ENCODE data around the gene CEBPZOS.
"Not testable (repeated sequence)": the region's sequence is repeated elsewhere in the genome, so short reads cannot be mapped to it uniquely, and the experiment has no call there.

Gene CEBPZOS

DNA sequence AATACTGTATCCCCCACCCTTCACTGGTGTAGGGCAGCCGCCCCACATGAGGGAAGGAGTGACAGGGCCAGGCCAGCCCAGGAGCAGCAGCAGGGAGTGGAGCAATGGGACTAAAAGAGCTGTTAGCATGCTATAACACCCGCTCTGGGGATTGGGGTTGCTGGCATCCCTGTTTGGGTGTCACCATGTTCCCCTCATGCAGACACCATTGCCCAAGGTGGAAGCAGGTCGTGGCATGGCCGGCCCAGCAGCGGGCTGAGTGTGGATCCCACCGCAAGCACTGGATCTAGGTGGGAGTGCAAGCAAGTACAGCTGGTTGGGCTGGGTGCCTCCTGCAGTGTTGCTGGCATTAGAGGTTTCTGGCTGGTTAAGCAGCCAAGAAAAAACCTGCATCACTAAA lies 4.5 kb upstream of the CEBPZOS start:
- no peak for DNase-seq

GRCh38 chr2:37192551-37192950 lies 3.7 kb upstream of the CEBPZOS start:
- DNase-seq: no peak

DNA sequence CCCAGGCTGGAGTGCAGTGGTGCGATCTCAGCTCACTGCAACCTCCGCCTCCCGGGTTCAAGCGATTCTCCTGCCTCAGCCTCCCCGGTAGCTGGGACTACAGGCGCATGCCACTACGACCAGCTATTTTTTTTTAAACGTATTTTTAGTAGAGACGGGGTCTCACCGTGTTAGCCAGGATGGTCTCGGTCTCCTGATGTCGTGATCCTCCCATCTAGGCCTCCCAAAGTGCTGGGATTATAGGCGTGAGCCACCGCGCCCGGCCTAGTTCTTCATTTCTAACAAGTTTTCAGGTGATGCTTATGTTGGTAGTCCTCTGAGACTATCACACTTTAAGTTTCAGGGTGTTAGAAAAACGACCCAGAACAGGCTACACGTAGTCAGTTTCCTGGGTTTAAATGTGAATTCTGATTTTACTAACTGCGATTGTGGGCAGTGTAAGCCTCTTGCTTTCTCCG lies 405 bp upstream of the CEBPZOS start:
- DNase-seq: not testable (repeated sequence)

- no peak for DNase-seq
These were observed 2.4 kb downstream of the CEBPZOS start for GRCh38 chr2:37198681-37199065.

DNA sequence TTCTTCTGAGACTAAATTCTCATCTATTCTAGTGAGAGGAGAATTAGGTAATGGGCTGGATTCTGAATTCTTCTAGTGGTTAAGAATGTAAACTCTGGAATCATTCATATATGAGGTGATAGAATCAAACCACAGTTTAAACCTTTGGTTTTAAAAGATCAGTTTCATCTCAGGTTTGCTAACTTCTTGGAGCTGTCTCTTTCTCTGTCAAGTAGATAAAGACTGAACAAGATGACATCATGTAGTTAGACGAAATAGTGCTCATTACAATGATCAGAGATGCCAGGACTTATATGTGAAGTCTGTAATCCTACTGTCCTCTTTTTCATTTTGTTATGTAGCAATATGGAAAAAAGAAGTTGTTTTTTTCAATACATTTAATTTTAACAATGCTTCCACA lies 4.9 kb downstream of the CEBPZOS start:
- DNase-seq: no peak

DNA sequence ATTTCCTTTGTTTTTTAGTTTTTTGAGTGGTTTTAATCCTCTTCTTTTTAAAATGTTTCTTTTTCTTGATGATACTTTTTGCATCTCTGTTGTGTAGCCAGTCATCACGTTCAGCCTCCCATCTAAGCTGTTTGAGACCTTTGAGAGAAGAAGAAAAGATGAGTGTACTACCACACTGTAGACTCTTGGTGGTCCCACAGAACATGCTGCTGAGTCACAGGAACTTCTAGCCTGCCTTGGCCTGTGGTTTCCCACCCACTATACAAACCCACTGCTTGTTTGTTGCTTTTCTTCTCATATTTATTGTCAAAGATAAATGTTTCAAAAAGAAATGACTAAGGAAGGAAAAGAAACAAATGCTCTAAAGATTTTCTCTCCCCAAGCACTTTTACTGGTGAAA lies 5.5 kb downstream of the CEBPZOS start:
- DNase-seq: no peak

DNA sequence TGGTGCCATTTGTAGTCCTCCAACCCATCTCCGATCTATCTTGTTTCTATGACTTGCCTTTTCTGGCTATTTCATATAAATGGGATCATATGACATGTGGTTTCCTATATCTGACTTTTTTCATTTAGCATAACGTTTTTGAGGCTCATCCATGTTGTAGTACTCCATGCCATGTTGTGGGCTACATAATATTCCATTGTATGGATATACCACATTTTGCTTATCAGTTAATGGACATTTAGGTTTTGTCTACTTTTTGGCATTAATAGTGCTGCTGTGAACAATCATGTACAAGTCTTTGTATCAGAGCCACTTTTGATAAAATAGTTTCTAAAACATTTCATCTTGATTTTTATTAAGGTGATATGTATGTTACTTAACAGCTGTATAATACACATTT lies 7.4 kb downstream of the CEBPZOS start:
- no peak for DNase-seq

GRCh38 chr2:37205071-37205661 lies 8.9 kb downstream of the CEBPZOS start:
- DNase-seq: not testable (repeated sequence)

- no peak for DNase-seq
These were observed 9.5 kb downstream of the CEBPZOS start for GRCh38 chr2:37205689-37206341.

GRCh38 chr2:37206760-37207159 lies 10.5 kb downstream of the CEBPZOS start:
- DNase-seq: not testable (repeated sequence)

GRCh38 chr2:37211212-37211611 lies 14.9 kb downstream of the CEBPZOS start:
- DNase-seq: no peak

GRCh38 chr2:37211939-37212338 lies 15.6 kb downstream of the CEBPZOS start:
- no peak for DNase-seq

GRCh38 chr2:37215250-37215649 lies 19.0 kb downstream of the CEBPZOS start:
- no peak for DNase-seq

GRCh38 chr2:37219046-37219445 lies 22.8 kb downstream of the CEBPZOS start:
- no peak for DNase-seq

DNA sequence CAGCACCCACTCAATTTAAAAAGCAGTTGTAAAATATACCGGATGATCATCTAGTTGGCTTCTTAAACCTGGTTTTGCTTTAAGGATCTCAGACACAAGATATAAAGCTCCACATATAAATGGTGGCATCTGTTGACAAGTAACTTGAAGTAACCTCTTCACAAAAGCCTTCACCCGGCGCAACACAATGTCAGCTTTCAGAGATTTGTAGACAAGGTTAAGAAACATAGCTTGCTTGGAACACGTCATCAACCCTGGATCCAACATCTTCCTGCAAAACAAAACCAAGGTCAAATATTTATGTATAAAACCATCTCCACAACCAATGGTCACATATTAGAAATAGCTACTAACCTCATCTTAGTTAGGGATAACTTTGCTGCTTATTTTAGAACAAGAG lies 26.8 kb downstream of the CEBPZOS start:
- no peak for DNase-seq

DNA sequence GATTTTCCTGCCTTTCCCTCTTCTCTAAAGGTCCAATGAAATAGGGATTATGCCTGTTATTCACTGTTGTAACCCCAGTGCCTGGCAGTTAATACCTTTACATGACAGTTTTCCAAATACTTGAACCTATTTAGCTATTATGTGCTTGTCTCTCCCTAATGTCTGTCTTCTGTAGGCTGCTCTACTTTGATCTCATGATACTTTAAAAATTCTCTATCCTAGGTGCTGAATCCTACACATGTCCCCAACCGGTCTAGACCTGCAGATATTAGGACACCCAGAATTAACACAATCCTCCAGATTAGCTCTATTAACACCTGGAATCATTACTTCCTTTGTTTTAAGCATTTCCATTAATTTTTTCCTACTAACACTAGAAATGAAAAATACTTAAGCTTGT lies 27.8 kb downstream of the CEBPZOS start:
- DNase-seq: no peak

DNA sequence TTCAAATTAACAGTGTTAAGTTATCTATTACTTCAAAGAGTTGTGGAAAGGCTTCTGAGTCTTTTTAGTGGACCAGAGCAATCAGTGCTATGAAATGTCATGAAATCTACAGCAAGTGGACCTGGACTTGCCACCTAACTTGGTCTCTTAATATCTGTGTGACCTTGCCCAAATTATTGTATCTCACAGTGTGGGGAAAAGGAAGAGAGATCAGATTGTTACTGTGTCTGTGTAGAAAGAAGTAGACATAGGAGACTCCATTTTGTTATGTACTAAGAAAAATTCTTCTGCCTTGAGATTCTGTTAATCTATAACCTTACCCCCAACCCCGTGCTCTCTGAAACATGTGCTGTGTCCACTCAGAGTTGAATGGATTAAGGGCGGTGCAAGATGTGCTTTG lies 28.8 kb downstream of the CEBPZOS start:
- DNase-seq: not testable (repeated sequence)

DNA sequence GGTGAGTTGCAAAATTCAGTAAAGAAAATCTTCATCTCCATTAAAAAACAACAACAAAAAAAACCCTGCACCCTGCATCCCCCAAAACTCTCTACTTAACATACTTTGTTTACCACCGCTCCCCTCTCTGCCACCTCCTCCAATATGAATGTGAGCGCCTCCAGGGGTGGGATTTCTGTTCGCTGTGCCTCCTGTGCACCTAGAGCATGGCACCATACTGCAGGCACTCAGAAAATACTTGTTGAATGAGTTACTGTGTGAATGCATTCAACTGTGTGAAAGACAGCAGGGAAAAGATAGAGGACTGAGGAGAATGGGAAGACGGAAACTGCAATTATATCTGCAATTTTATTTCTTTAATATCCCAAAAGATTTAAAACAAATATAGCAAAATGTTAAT lies 30.6 kb downstream of the CEBPZOS start:
- no peak for DNase-seq

DNA sequence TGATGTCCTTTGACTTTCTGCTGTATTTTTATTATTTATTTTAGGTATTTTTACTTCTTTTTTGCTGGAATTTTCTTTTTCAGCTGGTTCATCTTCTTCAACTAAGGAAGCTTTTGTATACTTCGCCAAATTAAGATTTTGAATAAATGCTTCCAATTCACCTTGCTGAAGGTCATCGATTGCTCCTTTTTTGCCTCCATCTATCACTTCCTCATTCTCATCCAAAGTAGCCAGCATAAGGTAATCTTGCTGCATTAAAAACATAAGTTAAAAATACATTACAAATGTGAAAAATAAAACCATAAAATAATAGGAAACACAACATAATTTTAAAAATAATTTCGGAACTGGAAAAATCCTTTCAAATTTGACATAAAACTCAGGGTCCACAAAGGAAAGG lies 32.5 kb downstream of the CEBPZOS start:
- DNase-seq: no peak

DNA sequence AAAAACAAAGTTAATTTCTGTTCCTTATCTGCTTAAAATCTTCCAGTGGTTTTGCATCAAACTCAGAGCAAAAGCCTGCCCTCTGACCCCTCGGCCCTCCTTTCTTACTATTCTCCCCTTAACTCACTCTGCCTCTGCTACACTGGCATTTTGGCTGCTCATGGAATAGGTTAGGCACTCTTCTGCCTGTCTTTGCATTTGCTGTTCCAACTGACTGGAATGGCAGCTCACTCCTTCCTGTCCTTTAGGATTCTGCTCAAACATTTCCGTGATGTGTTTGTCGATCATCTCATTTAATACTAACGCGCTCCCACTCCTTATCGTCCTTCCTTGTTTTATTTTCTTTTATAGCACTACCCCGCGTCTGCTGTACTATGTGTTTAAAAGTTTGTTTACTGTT lies 34.3 kb downstream of the CEBPZOS start:
- DNase-seq: no peak

- DNase-seq: peak; percentile 74
These were observed 35.2 kb downstream of the CEBPZOS start, which contains the start of the genes CEBPZ and NDUFAF7 for GRCh38 chr2:37231241-37232130. Gene CEBPZ, minus strand, starts transcription at chr2:37231596. Its CDS starts 29 bp downstream, at chr2:37231567. Gene NDUFAF7, plus strand, starts transcription at chr2:37231658. Its CDS starts 48 bp downstream, at chr2:37231706.

GRCh38 chr2:37232131-37232933 lies 36.0 kb downstream of the CEBPZOS start:
- DNase-seq: no peak

DNA sequence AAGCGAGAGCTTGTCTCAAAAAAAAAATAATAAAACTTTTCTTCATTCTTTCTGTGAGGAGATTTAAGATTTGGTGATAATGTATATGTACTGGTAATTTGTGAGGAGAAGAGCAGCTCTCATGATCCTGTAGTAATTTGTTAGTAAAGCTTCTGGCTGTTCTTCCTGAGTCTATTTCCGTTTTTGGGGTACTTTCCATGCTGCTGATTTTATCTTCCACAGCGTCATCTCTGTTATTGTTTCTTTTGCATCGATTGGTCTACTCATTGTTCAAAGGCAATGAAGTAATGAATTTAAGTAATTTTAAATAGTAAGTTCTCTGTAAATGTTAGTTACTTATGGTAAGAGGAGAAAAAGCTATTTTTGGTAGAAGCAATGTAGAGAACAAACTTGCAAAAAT lies 47.1 kb downstream of the CEBPZOS start:
- no peak for DNase-seq

Measured in NCI-H1436 (cell line).